ENCODE results near the gene AADACL3.

DNA sequence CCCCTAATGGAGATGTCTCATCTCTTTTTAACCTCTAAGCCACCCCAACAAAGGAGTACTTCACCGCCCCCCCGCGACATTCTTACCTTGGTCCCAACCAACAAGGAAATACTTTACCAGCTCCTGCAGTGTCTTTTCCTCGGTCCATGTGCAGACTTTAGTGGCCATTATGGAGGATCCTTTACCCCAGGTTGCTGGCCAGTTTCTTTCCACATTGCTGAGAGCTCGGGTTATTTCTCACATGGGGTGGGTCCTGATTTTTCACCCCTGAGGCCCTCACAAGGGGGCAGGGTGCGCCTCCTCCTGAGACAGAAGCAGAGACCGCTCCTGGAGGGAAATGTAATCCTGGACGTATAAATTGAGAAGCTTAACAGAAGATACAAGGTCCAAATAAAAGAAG is 3.0 kb upstream of the AADACL3 start:
- no peak for TF ChIP-seq CTCF (IDR thresholded peaks at IDR 0.05)
- no peak for TF ChIP-seq POLR2A (IDR thresholded peaks at IDR 0.05)
- no peak for TF ChIP-seq POLR2AphosphoS5 (IDR thresholded peaks at IDR 0.05)
